Sciatic nerve (tissue), 2 donors: ENCODE measurements around the gene SIN3B. TPM values are rescaled to one million over a fixed set of nuclear protein-coding genes. Genes with fewer than 3 reads are reported as not detected.

Experiments
- ATAC-seq: fragments of 200-7000 bp; cut with Tn5 transposase; one replicate; pipeline ENCODE4 v1.9.1; 2020; ENCODE audit warnings: mild to moderate bottlenecking, moderate library complexity
- DNase-seq: peaks from one replicate; pipeline ENCODE4 v3.0.0-alpha.2; 2020; ENCODE audit warnings: low spot score
- intact Hi-C: fragments of 100-400 bp; cut with DNase I; formaldehyde crosslinking; loops from one replicate; pipeline ENCODE4 v1.14.2; 2022
- total RNA-seq: library from RNA; stranded (reverse); fragmentation: NEBNext Ultra II Directional; extraction: Animal tissue kit (Norgen Biotek cat#: 25700); gene quantifications from one replicate; pipeline ENCODE4 v1.2.1, GENCODE V29; 2021
- donor health status: DM: no; HTN: no; CAD: no.
- donor health status: DM: no; HTN: no; CAD: no.

SIN3B gene
- total RNA-seq, 1 donor from 2014 or later, result 84.8 TPM

- DNase-seq, result no peak
- no peak for ATAC-seq
- intact Hi-C loops, result no loop called here
Observed at GRCh38 chr19:16922949-16923348, 93.8 kb downstream of the SIN3B start.

DNA sequence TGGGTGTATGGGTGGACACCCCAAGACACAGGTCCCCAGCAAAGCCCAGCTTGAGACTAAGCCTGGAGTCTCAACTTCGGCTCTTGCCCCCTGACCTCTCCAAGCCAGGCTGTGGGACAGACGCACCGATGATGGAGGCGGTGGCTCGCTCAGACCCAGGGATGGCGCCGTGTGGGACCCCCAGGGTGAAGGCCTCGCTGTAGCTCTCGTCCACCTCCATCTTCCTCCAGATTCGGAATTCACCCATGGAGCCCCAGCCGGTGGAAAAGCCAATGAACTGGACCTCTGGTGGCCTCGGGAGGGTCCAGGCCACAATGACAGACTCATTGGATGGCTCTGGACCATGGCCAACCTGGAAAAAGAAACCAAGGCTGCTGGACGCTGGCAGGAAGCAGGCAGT is 98.7 kb downstream of the SIN3B start:
- ATAC-seq, result no peak
- intact Hi-C loops, result no loop called here
- DNase-seq, result no peak

- ATAC-seq (no peak), DNase-seq (no peak)
- intact Hi-C loops, result no loop called here
Observed at GRCh38 chr19:16928351-16928750, 99.2 kb downstream of the SIN3B start.

DNA sequence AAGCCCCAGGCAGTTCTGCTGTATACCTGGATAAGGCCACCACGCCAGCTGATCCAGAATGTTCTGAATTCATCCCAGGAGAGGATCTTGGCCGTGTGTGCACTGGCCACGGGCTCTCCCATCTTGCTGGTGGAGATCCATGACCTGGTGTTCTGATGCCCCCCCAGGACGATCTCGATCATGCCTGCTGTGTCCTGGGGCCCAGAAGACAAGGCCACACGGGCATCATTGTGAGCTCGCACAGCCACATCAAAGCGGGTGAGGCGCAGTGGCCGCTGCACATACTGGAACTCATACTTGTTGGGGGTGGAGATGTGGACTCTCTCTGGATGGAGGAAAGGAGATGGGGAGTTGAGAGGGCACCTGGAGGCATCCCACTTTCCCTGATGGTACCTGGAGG is 99.7 kb downstream of the SIN3B start:
- ATAC-seq (no peak), DNase-seq (no peak)
- intact Hi-C loops, result no loop called here

Other genes with a start within 250 kb of the SIN3B start
- 11.4 TPM for gene MED26, start 201.2 kb upstream of the SIN3B start, total RNA-seq
- gene SMIM7, start 169.3 kb upstream of the SIN3B start, total RNA-seq, result 71.9 TPM
- 3.5 TPM for gene TMEM38A, start 168.3 kb upstream of the SIN3B start, total RNA-seq
- 0.22 TPM for gene NWD1, start 109.6 kb upstream of the SIN3B start, total RNA-seq
- 2.5 TPM for gene F2RL3, start 59.6 kb downstream of the SIN3B start, total RNA-seq
- 9.6 TPM for gene CPAMD8, start 197.4 kb downstream of the SIN3B start, total RNA-seq
- 5.9 TPM for gene HAUS8, start 246.1 kb downstream of the SIN3B start, total RNA-seq
- 90.7 TPM for gene MYO9B, start 246.4 kb downstream of the SIN3B start, total RNA-seq